A673 (cell line): ENCODE measurements around the gene DAPK2. TPM values are rescaled to one million over a fixed set of nuclear protein-coding genes. Genes with fewer than 3 reads are reported as not detected.

Source experiments
- BruUV-seq: library from RNA; stranded (reverse); fragments of 400-500 nt; replicated peaks from 2 replicates; lab custom pipeline; 2021; lab: Mats Ljungman, UMichigan
- CTCF ChIA-PET: fragments of 300-600 bp; sonication (Branson Sonifier 250); formaldehyde crosslinking; loops from one replicate; lab custom pipeline; 2022; ENCODE audit warnings: antibody characterized with exemption; lab: Charles Lee
- POLR2A ChIA-PET: fragments of 300-600 bp; sonication (Branson Sonifier 250); formaldehyde crosslinking; loops from one replicate; lab custom pipeline; 2022; ENCODE audit warnings: antibody characterized with exemption; ENCODE audit not compliant: low non-redundant PET; lab: Charles Lee
- DNase-seq: peaks from one replicate; pipeline ENCODE4 v3.0.0-alpha.2; 2015; ENCODE audit warnings: low spot score
- H3K27ac ChIP-seq: fragments of 200-600 bp; sonication (generic); 2 replicates; pipeline ENCODE4 v1.5.1; 2016; ENCODE audit warnings: mixed run types, low read depth, mild to moderate bottlenecking, mixed read lengths, antibody characterized with exemption, low read length; ENCODE audit not compliant: poor library complexity, severe bottlenecking
- H3K27me3 ChIP-seq: fragments of 200-600 bp; sonication (generic); replicated peaks from 2 replicates; pipeline ENCODE4 v1.6.1; 2017; ENCODE audit warnings: mixed run types, low read depth, mild to moderate bottlenecking, mixed read lengths, antibody characterized with exemption, low read length; ENCODE audit not compliant: insufficient read depth, poor library complexity
- H3K36me3 ChIP-seq: fragments of 200-600 bp; sonication (generic); 2 replicates; pipeline ENCODE4 v1.6.1; 2016; ENCODE audit warnings: mixed run types, mild to moderate bottlenecking, mixed read lengths, antibody characterized with exemption, low read length; ENCODE audit not compliant: insufficient read depth, poor library complexity, severe bottlenecking
- H3K4me1 ChIP-seq: fragments of 200-600 bp; sonication (generic); 2 replicates; pipeline ENCODE4 v1.6.1; 2017; ENCODE audit warnings: mixed run types, mild to moderate bottlenecking, mixed read lengths, antibody characterized with exemption, low read length; ENCODE audit not compliant: insufficient read depth, poor library complexity, severe bottlenecking
- H3K4me3 ChIP-seq: fragments of 200-600 bp; sonication (generic); 2 replicates; pipeline ENCODE4 v1.5.1; 2016; ENCODE audit warnings: low read depth, mixed run types, mild to moderate bottlenecking, mixed read lengths, low read length; ENCODE audit not compliant: poor library complexity, severe bottlenecking
- H3K9me3 ChIP-seq: fragments of 200-600 bp; sonication (generic); 2 replicates; pipeline ENCODE4 v1.6.1; 2016; ENCODE audit warnings: mixed run types, low read depth, mild to moderate bottlenecking, mixed read lengths, antibody characterized with exemption, low read length; ENCODE audit not compliant: poor library complexity, severe bottlenecking
- CTCF ChIP-seq: fragments of 300-800, 200-600 bp; sonication (generic); conservative IDR thresholded peaks from 2 replicates; pipeline ENCODE4 v1.5.1; 2017; ENCODE audit warnings: low read depth, mild to moderate bottlenecking, antibody characterized with exemption, low read length, moderate library complexity, mixed read lengths
- EZH2 ChIP-seq: fragments of 200-600 bp; sonication (generic); IDR thresholded peaks from 2 replicates; pipeline ENCODE4 v1.6.1; 2017; ENCODE audit warnings: borderline replicate concordance, low read depth, mild to moderate bottlenecking, mixed read lengths, antibody characterized with exemption, low read length; ENCODE audit not compliant: poor library complexity, severe bottlenecking
- intact Hi-C: fragments of 100-400 bp; cut with micrococcal nuclease; formaldehyde crosslinking; loops from one replicate; pipeline ENCODE4 v1.10.0; 2022; ENCODE audit not compliant: unreplicated experiment
- total RNA-seq: library from RNA; stranded (reverse); gene quantifications from 2 replicates; pipeline ENCODE4 v1.2.3, GENCODE V29; 2021

The DAPK2 gene
- total RNA-seq, 1 experiment from 2014 or later = 19.2 TPM

- H3K27me3 ChIP-seq = no peaks in the 10 kb centered on the region
- H3K27ac ChIP-seq = no peak overlapping the region
- no peak overlapping the region for H3K4me3 ChIP-seq
- intact Hi-C loops = no loop called here
- H3K9me3 ChIP-seq = no peaks in the 10 kb centered on the region
- POLR2A ChIA-PET = no interaction called here
- BruUV-seq = no TSS peak
- DNase-seq = no peak
- TF ChIP-seq CTCF = no peak
- TF ChIP-seq EZH2 = no peak
- no peaks in the 10 kb centered on the region for H3K36me3 ChIP-seq
- H3K4me1 ChIP-seq = no peaks in the 10 kb centered on the region
- CTCF ChIA-PET = interaction anchor here (0.6 kb wide), 1 partner anchor 49 kb away, joined by 3 read pairs; no protein-coding TSS in a partner anchor
Observed at GRCh38 chr15:64029633-64030032, 16.7 kb downstream of the DAPK2 start.

- TF ChIP-seq CTCF (no peak), EZH2 (no peak)
- DNase-seq = no peak
- Histone ChIP-seq H3K4me3 (no peak overlapping the region), H3K27me3 (no peaks in the 10 kb centered on the region), H3K4me1 (no peaks in the 10 kb centered on the region), H3K27ac (no peak overlapping the region), H3K36me3 (no peaks in the 10 kb centered on the region), H3K9me3 (no peaks in the 10 kb centered on the region)
- ChIA-PET POLR2A (no interaction called here), CTCF (interaction anchor here (0.6 kb wide), 1 partner anchor 49 kb away, joined by 3 read pairs; no protein-coding TSS in a partner anchor)
- intact Hi-C loops = no loop called here
- no TSS peak for BruUV-seq
Observed at GRCh38 chr15:64029110-64029509, 17.2 kb downstream of the DAPK2 start.

- no peaks in the 10 kb centered on the region for H3K9me3 ChIP-seq
- no peak for DNase-seq
- no peaks in the 10 kb centered on the region for H3K4me1 ChIP-seq
- TF ChIP-seq EZH2 = no peak
- no peak for TF ChIP-seq CTCF
- no peak overlapping the region for H3K4me3 ChIP-seq
- no peaks in the 10 kb centered on the region for H3K27me3 ChIP-seq
- H3K36me3 ChIP-seq = no peaks in the 10 kb centered on the region
- POLR2A ChIA-PET = no interaction called here
- BruUV-seq = no TSS peak
- CTCF ChIA-PET = no interaction called here
- no peak overlapping the region for H3K27ac ChIP-seq
- intact Hi-C loops = no loop called here
Observed at GRCh38 chr15:64026591-64026990, 19.7 kb downstream of the DAPK2 start.
